ENCODE data around the gene REM1. TPM values are rescaled to one million over a fixed set of nuclear protein-coding genes. Genes with fewer than 3 reads are reported as not detected.
A peak's percentile ranks its signal among the peaks of the same experiment; 100 is the strongest.

REM1 gene
- total and polyA plus RNA-seq, 7 donors: 0.91 to 2.8 (median 1.0) TPM

DNA sequence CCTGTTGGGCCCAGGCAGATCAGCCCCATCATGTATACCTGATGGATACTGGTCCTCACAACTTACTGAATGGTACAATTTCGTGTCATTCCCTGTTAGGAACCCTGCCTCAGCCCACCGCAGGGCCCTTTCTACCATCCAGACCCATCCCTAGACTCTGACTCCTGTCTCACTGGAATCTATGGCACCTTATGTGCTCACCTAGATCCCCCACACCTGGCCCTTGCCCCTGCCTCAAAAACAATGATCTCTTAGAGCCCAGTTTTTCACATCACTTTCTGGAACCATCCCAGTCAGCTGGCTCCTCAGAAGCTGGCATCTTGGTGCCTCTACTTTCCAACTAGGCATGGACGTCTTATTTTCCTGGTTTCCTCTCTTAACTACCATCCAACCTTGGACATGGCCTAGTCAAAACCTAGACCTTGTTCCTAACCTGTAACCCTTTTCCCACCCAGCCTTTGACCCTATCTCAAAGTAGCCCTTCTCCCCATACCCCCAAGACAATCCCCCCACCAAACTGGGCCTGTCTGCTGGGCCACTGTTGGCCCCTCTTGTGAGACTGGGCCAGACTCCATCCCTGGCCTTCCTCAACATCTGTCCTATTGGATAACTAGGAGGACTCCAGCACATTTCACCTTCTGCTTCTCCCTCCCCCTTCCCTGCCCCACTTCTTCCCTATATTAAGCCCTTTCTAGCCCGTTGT lies 40.1 kb downstream of the REM1 start:
- H3K4me1 ChIP-seq: peaks cover 33% of the 10 kb centered on the region
- TF ChIP-seq, protein P1, sequence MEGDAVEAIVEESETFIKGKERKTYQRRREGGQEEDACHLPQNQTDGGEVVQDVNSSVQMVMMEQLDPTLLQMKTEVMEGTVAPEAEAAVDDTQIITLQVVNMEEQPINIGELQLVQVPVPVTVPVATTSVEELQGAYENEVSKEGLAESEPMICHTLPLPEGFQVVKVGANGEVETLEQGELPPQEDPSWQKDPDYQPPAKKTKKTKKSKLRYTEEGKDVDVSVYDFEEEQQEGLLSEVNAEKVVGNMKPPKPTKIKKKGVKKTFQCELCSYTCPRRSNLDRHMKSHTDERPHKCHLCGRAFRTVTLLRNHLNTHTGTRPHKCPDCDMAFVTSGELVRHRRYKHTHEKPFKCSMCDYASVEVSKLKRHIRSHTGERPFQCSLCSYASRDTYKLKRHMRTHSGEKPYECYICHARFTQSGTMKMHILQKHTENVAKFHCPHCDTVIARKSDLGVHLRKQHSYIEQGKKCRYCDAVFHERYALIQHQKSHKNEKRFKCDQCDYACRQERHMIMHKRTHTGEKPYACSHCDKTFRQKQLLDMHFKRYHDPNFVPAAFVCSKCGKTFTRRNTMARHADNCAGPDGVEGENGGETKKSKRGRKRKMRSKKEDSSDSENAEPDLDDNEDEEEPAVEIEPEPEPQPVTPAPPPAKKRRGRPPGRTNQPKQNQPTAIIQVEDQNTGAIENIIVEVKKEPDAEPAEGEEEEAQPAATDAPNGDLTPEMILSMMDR (IDR thresholded peaks at IDR 0.05): no peak
- DNase-seq: no peak
- peak overlapping the region; percentile 99 for H3K4me3 ChIP-seq
- H3K36me3 ChIP-seq (ENCODE audit: insufficient read depth in 1 of 2, low read depth in 1 of 2): peaks cover 2 to 16% of the 10 kb centered on the region in 2 donors
- intact Hi-C loops (cut with DNase I): no loop called here
- H3K9me3 ChIP-seq: no peaks in the 10 kb centered on the region
- H3K27me3 ChIP-seq (ENCODE audit: insufficient read depth in 3 of 3, low read length in 2 of 3): no peaks in the 10 kb centered on the region
- ATAC-seq: no peak
- peak overlapping the region; percentile 95 for H3K27ac ChIP-seq
- 6 to 11% (median 10%) methylated on average over 4 of the region's 4 CpGs for WGBS, 3 donors

DNA sequence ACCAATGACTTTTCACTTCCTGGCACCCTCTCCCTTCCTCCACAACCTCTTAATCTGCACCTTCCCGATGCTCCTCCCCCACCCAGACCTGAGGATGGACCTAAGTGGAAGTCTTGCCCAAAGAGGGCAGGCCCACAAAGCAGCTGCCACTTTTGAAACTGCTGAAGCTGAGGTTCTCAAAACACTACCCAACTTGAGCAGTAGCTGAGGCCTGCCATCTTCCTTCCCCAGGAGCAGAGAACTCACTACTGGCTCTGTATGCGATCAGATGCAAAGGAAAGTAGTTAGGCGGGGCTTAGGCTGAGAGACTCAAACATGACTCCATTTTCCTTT lies 40.7 kb downstream of the REM1 start:
- TF ChIP-seq, protein P1 (IDR thresholded peaks at IDR 0.05): no peak
- Histone ChIP-seq H3K27ac (no peak overlapping the region), H3K4me1 (peaks cover 37% of the 10 kb centered on the region), H3K27me3 (ENCODE audit: insufficient read depth in 3 of 3, low read length in 2 of 3) (no peaks in the 10 kb centered on the region), H3K4me3 (peak overlapping the region; percentile 99), H3K36me3 (ENCODE audit: insufficient read depth in 1 of 2, low read depth in 1 of 2) (peaks cover 2 to 17% of the 10 kb centered on the region in 2 donors), H3K9me3 (no peaks in the 10 kb centered on the region)
- intact Hi-C loops (cut with DNase I): no loop called here
- ATAC-seq: no peak
- no peak for DNase-seq
- WGBS, 3 donors: 80 to 92% (median 88%) methylated on average over 3 of the region's 3 CpGs

DNA sequence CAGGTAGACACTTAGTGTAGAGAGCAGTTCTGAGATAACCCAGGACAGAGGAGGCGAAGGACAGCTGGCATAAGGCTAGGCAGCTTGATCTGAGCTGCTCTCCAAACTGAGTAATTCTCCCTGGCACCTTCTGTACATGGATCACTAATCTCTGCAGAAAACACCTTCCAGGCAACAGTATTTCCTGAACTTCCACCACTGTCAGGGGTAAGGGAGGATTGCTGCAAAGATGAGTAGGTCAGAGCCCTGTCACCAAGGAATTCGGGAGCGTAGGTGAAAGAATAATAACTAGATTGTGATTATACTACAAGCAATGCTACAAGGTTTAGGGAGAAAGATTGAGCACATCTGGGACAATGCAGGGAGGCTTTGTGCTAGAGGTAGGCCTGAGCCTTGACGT lies 41.1 kb downstream of the REM1 start:
- 93 to 97% (median 94%) methylated on average over 4 of the region's 4 CpGs for WGBS, 3 donors
- DNase-seq: no peak
- peak overlapping the region; percentile 99 for H3K4me3 ChIP-seq
- H3K9me3 ChIP-seq: no peaks in the 10 kb centered on the region
- intact Hi-C loops (cut with DNase I): no loop called here
- peaks cover 2 to 21% of the 10 kb centered on the region in 2 donors for H3K36me3 ChIP-seq (ENCODE audit: insufficient read depth in 1 of 2, low read depth in 1 of 2)
- no peaks in the 10 kb centered on the region for H3K27me3 ChIP-seq (ENCODE audit: insufficient read depth in 3 of 3, low read length in 2 of 3)
- H3K4me1 ChIP-seq: peaks cover 41% of the 10 kb centered on the region
- no peak overlapping the region for H3K27ac ChIP-seq
- ATAC-seq: no peak
- TF ChIP-seq, protein P1 (IDR thresholded peaks at IDR 0.05): no peak

DNA sequence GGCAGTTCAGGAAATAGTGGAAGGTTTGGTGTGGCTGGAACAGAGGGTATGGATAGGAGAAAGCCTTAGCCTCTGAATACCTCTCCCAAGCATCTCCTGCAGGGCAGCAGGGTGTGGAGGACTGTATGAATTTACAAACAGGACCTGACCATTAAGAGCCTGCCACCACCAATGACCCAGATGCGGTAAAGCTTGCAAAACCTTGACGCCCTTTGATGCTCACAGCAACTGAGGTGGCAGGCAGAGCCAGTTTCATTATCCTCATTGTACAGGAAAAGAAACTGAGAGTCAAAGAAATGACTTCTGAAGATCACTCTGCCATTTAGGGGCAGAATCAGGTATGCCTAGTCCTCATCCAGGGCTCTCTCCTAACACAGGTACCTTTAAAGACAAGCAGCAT lies 41.6 kb downstream of the REM1 start:
- peak overlapping the region; percentile 46 for H3K27ac ChIP-seq

More for the DNA sequence above, 41.6 kb downstream of the REM1 start:
- TF ChIP-seq, protein P1 (IDR thresholded peaks at IDR 0.05): no peak
- no peaks in the 10 kb centered on the region for H3K27me3 ChIP-seq (ENCODE audit: insufficient read depth in 3 of 3, low read length in 2 of 3)
- DNase-seq: no peak
- peak overlapping the region; percentile 4 for H3K4me3 ChIP-seq
- H3K9me3 ChIP-seq: no peaks in the 10 kb centered on the region
- ATAC-seq: no peak
- WGBS, 3 donors: 92 to 96% (median 95%) methylated on average over 2 of the region's 2 CpGs
- H3K4me1 ChIP-seq: peaks cover 46% of the 10 kb centered on the region
- intact Hi-C loops (cut with DNase I): no loop called here
- peaks cover 2 to 22% of the 10 kb centered on the region in 2 donors for H3K36me3 ChIP-seq (ENCODE audit: insufficient read depth in 1 of 2, low read depth in 1 of 2)
